ENCODE data around the gene CDS2. TPM values are rescaled to one million over a fixed set of nuclear protein-coding genes. Genes with fewer than 3 reads are reported as not detected.

The CDS2 gene
- total and polyA plus RNA-seq, 2 experiments from 2014 or later, result 16.8 to 40.8 TPM

DNA sequence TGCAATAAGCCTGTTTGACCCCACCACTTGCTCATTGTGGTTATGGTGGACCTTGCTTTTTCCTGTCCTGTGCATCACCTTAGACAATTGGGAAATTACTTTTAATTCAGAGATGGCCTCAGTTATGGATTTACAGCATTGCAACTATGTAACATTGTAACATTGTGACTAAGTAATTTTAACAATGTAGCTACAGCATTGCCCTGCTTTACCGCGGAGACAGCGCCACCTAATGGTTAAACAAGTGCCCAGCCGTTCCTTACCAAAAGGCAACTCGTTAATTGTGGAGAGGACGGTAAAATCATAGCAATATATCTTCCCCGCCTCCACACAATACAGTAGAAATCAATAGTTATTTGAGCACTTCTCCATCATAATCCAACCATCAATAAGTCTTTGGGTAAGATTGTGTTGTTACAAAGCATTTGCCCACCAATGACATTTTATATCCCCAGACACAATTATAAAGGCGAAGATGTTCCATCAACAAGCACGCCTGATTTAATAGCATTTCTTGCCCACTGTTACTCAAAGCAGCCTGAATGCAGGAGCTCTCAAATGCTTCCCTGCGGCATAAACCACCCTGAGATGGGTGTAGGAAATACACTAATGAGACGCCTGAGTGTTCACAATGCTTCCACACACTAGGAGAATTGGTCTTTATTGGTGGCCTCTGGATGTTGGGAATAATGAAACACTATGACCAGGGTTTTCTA is 96.3 kb downstream of the CDS2 start:
- Histone ChIP-seq H3K9me2 (ENCODE audit: insufficient read depth) (peaks cover 4% of the 10 kb centered on the region; the same call in 1 of the 2 replicates), H3K27me3 (ENCODE audit: insufficient read depth) (no peaks in the 10 kb centered on the region), H3K4me2 (no peak overlapping the region), H3F3A (replicated peaks; ENCODE audit: low read depth) (no peaks in the 10 kb centered on the region), H3K27ac (ENCODE audit: low read depth) (no peak overlapping the region), H3K4me3 (no peak overlapping the region), H3K36me3 (ENCODE audit: insufficient read depth) (no peaks in the 10 kb centered on the region), H2AFZ (no peak overlapping the region), H3K79me2 (replicated peaks; ENCODE audit: insufficient read depth) (no peaks in the 10 kb centered on the region), H3K4me1 (ENCODE audit: insufficient read depth) (peaks cover 3% of the 10 kb centered on the region; the same call in 1 of the 2 replicates), H4K20me1 (replicated peaks; ENCODE audit: insufficient read depth) (no peaks in the 10 kb centered on the region)
- Mint-ChIP-seq H3K9me3 (no peaks in the 10 kb centered on the region), H3K4me1 (peaks cover 6% of the 10 kb centered on the region), H3K36me3 (ENCODE audit: low read depth) (no peaks in the 10 kb centered on the region; the same call in 2 of the 3 replicates), H3K27me3 (ENCODE audit: insufficient read depth, low read depth, poor library complexity) (peaks cover 4% of the 10 kb centered on the region), H3K4me3 (no peak overlapping the region), H3K27ac (peak overlapping the region; percentile 45; the same call in 1 of the 2 replicates)
- peak; percentile 88 for DNase-seq (ENCODE audit: low spot score)
- TF ChIP-seq, protein P1, sequence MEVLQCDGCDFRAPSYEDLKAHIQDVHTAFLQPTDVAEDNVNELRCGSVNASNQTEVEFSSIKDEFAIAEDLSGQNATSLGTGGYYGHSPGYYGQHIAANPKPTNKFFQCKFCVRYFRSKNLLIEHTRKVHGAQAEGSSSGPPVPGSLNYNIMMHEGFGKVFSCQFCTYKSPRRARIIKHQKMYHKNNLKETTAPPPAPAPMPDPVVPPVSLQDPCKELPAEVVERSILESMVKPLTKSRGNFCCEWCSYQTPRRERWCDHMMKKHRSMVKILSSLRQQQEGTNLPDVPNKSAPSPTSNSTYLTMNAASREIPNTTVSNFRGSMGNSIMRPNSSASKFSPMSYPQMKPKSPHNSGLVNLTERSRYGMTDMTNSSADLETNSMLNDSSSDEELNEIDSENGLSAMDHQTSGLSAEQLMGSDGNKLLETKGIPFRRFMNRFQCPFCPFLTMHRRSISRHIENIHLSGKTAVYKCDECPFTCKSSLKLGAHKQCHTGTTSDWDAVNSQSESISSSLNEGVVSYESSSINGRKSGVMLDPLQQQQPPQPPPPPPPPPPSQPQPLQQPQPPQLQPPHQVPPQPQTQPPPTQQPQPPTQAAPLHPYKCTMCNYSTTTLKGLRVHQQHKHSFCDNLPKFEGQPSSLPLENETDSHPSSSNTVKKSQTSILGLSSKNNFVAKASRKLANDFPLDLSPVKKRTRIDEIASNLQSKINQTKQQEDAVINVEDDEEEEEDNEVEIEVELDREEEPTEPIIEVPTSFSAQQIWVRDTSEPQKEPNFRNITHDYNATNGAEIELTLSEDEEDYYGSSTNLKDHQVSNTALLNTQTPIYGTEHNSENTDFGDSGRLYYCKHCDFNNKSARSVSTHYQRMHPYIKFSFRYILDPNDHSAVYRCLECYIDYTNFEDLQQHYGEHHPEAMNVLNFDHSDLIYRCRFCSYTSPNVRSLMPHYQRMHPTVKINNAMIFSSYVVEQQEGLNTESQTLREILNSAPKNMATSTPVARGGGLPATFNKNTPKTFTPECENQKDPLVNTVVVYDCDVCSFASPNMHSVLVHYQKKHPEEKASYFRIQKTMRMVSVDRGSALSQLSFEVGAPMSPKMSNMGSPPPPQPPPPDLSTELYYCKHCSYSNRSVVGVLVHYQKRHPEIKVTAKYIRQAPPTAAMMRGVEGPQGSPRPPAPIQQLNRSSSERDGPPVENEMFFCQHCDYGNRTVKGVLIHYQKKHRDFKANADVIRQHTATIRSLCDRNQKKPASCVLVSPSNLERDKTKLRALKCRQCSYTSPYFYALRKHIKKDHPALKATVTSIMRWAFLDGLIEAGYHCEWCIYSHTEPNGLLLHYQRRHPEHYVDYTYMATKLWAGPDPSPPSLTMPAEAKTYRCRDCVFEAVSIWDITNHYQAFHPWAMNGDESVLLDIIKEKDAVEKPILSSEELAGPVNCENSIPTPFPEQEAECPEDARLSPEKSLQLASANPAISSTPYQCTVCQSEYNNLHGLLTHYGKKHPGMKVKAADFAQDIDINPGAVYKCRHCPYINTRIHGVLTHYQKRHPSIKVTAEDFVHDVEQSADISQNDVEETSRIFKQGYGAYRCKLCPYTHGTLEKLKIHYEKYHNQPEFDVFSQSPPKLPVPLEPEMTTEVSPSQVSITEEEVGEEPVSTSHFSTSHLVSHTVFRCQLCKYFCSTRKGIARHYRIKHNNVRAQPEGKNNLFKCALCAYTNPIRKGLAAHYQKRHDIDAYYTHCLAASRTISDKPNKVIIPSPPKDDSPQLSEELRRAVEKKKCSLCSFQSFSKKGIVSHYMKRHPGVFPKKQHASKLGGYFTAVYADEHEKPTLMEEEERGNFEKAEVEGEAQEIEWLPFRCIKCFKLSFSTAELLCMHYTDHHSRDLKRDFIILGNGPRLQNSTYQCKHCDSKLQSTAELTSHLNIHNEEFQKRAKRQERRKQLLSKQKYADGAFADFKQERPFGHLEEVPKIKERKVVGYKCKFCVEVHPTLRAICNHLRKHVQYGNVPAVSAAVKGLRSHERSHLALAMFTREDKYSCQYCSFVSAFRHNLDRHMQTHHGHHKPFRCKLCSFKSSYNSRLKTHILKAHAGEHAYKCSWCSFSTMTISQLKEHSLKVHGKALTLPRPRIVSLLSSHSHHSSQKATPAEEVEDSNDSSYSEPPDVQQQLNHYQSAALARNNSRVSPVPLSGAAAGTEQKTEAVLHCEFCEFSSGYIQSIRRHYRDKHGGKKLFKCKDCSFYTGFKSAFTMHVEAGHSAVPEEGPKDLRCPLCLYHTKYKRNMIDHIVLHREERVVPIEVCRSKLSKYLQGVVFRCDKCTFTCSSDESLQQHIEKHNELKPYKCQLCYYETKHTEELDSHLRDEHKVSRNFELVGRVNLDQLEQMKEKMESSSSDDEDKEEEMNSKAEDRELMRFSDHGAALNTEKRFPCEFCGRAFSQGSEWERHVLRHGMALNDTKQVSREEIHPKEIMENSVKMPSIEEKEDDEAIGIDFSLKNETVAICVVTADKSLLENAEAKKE (CRISPR knock-in tag; IDR thresholded peaks at IDR 0.05), result no peak
- TF ChIP-seq, protein P2, sequence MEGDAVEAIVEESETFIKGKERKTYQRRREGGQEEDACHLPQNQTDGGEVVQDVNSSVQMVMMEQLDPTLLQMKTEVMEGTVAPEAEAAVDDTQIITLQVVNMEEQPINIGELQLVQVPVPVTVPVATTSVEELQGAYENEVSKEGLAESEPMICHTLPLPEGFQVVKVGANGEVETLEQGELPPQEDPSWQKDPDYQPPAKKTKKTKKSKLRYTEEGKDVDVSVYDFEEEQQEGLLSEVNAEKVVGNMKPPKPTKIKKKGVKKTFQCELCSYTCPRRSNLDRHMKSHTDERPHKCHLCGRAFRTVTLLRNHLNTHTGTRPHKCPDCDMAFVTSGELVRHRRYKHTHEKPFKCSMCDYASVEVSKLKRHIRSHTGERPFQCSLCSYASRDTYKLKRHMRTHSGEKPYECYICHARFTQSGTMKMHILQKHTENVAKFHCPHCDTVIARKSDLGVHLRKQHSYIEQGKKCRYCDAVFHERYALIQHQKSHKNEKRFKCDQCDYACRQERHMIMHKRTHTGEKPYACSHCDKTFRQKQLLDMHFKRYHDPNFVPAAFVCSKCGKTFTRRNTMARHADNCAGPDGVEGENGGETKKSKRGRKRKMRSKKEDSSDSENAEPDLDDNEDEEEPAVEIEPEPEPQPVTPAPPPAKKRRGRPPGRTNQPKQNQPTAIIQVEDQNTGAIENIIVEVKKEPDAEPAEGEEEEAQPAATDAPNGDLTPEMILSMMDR (conservative IDR thresholded peaks at IDR 0.05; ENCODE audit: low read depth in 2 of 2), result peak; percentile 92 to 100
- peak; percentile 88 for ATAC-seq
